ENCODE measurements around the gene USP13. TPM values are rescaled to one million over a fixed set of nuclear protein-coding genes. Genes with fewer than 3 reads are reported as not detected.

USP13 gene
- total RNA-seq, 1 experiment from 2014 or later, result 14.8 TPM

DNA sequence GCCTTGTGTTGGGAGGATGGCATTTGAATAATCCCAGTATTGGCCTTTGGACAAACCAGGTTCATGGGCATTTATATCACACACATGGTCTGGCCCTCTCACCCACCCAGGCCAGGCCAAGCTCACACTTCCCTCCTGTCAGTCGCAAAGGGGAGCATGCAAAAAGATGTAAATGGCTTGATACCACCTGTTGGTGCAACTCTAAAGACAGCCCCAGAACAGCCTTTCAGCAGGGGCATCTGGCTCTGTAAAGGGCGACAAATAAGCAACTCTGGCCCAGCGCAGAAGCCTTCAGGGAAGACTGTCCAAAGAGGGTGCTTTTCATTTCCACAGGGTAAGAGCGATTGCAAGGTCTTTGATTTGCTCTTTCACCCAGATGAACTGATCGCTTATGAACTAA, 91.8 kb downstream of the USP13 start:
- Histone ChIP-seq H3K4me2 (ENCODE audit: low read length) (no peak overlapping the region), H3K4me1 (ENCODE audit: insufficient read depth, low read length) (peaks cover 2% of the 10 kb centered on the region; the same call in 1 of the 2 replicates), H3K4me3 (ENCODE audit: low read length) (no peak overlapping the region), H3K9ac (ENCODE audit: low read length) (no peak overlapping the region), H3K9me3 (ENCODE audit: low read length) (no peaks in the 10 kb centered on the region), H3K9me2 (replicated peaks; ENCODE audit: low read length) (no peaks in the 10 kb centered on the region), H3K36me3 (ENCODE audit: low read depth, low read length) (peaks cover 4% of the 10 kb centered on the region; the same call in 1 of the 2 replicates), H3K27ac (ENCODE audit: low read length) (no peak overlapping the region), H2AFZ (ENCODE audit: low read length) (no peak overlapping the region), H3F3A (ENCODE audit: low read length, unreplicated experiment) (no peaks in the 10 kb centered on the region), H4K20me1 (ENCODE audit: low read length) (no peaks in the 10 kb centered on the region), H3K27me3 (ENCODE audit: low read length) (no peaks in the 10 kb centered on the region), H3K79me2 (ENCODE audit: low read length) (no peaks in the 10 kb centered on the region)
- intact Hi-C loops (cut with micrococcal nuclease), result no loop called here
- DNase-seq, result no peak
- TF ChIP-seq EZH2phosphoT487 (IDR thresholded peaks at IDR 0.05; ENCODE audit: borderline replicate concordance, low read length) (no peak), EZH2 (IDR thresholded peaks at IDR 0.05; ENCODE audit: low read length, unreplicated experiment) (no peak)
- TF ChIP-seq, protein P1, sequence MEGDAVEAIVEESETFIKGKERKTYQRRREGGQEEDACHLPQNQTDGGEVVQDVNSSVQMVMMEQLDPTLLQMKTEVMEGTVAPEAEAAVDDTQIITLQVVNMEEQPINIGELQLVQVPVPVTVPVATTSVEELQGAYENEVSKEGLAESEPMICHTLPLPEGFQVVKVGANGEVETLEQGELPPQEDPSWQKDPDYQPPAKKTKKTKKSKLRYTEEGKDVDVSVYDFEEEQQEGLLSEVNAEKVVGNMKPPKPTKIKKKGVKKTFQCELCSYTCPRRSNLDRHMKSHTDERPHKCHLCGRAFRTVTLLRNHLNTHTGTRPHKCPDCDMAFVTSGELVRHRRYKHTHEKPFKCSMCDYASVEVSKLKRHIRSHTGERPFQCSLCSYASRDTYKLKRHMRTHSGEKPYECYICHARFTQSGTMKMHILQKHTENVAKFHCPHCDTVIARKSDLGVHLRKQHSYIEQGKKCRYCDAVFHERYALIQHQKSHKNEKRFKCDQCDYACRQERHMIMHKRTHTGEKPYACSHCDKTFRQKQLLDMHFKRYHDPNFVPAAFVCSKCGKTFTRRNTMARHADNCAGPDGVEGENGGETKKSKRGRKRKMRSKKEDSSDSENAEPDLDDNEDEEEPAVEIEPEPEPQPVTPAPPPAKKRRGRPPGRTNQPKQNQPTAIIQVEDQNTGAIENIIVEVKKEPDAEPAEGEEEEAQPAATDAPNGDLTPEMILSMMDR (conservative IDR thresholded peaks at IDR 0.05; ENCODE audit: low read depth, low read length), result no peak
- CTCF ChIA-PET, result no interaction called here
- POLR2A ChIA-PET (ENCODE audit: unreplicated experiment), result no interaction called here
- no TSS peak for BruUV-seq (replicated peaks)
- no peak for ATAC-seq

DNA sequence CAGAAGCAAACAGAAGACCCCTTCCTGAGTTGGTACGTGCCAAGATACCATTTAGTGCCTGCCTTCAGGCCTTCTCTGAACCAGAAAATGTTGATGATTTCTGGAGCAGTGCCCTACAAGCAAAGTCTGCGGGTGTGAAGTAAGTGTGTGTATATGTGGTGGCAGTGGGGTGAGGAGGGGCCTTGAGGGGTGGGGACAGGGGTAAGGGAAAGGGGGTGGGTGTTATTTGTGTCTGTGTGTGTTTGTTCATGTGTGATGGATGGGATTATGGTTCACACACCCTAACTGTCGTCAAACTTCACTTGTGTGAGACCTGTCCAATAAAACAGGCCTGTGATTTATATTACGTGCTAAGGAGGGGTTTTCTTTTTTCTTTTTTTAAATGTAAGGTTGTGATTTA, 92.2 kb downstream of the USP13 start:
- H3K9ac ChIP-seq (ENCODE audit: low read length), result no peak overlapping the region
- no peak for ATAC-seq

DNA sequence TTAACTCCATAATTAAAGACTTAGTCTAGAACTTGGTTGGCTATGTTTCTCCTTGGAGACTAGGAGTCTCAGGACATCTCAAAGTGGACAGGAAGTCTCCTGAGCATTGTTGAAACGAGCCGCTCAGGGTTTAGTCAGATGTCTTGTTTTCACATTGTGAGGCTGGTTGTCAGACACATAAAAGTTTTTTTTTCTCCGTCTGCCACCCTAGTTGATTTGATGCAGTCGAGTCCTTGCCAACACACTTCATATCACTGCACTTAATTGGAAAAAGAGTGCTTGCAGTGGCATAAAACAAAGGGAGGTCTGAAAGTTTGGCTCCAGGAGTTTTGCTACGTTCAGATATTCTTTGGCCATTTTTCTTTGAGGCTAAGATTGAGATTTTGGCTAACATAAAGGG, 92.9 kb downstream of the USP13 start:
- Histone ChIP-seq H3K9me2 (replicated peaks; ENCODE audit: low read length) (no peaks in the 10 kb centered on the region), H2AFZ (ENCODE audit: low read length) (no peak overlapping the region), H3K27me3 (ENCODE audit: low read length) (no peaks in the 10 kb centered on the region), H3K79me2 (ENCODE audit: low read length) (no peaks in the 10 kb centered on the region), H3K4me1 (ENCODE audit: insufficient read depth, low read length) (no peaks in the 10 kb centered on the region), H3K27ac (ENCODE audit: low read length) (no peak overlapping the region), H3K9me3 (ENCODE audit: low read length) (no peaks in the 10 kb centered on the region), H4K20me1 (ENCODE audit: low read length) (no peaks in the 10 kb centered on the region), H3F3A (ENCODE audit: low read length, unreplicated experiment) (no peaks in the 10 kb centered on the region), H3K4me3 (ENCODE audit: low read length) (no peak overlapping the region), H3K9ac (ENCODE audit: low read length) (no peak overlapping the region), H3K4me2 (ENCODE audit: low read length) (no peak overlapping the region), H3K36me3 (ENCODE audit: low read depth, low read length) (peaks cover 4% of the 10 kb centered on the region; the same call in 1 of the 2 replicates)
- POLR2A ChIA-PET (ENCODE audit: unreplicated experiment), result no interaction called here
- BruUV-seq (replicated peaks), result no TSS peak
- DNase-seq, result no peak
- intact Hi-C loops (cut with micrococcal nuclease), result no loop called here
- TF ChIP-seq, protein P1 (conservative IDR thresholded peaks at IDR 0.05; ENCODE audit: low read depth, low read length), result no peak
- TF ChIP-seq EZH2 (IDR thresholded peaks at IDR 0.05; ENCODE audit: low read length, unreplicated experiment), result no peak
- TF ChIP-seq EZH2phosphoT487 (IDR thresholded peaks at IDR 0.05; ENCODE audit: borderline replicate concordance, low read length), result no peak
- ATAC-seq, result no peak
- CTCF ChIA-PET, result no interaction called here

More for the DNA sequence above, 92.2 kb downstream of the USP13 start:
- H3K4me3 ChIP-seq (ENCODE audit: low read length), result no peak overlapping the region
- intact Hi-C loops (cut with micrococcal nuclease), result no loop called here
- no peak overlapping the region for H3K4me2 ChIP-seq (ENCODE audit: low read length)
- DNase-seq, result no peak
- no peak for TF ChIP-seq EZH2 (IDR thresholded peaks at IDR 0.05; ENCODE audit: low read length, unreplicated experiment)
- TF ChIP-seq, protein P1 (conservative IDR thresholded peaks at IDR 0.05; ENCODE audit: low read depth, low read length), result no peak
- no peak for TF ChIP-seq EZH2phosphoT487 (IDR thresholded peaks at IDR 0.05; ENCODE audit: borderline replicate concordance, low read length)
- no peaks in the 10 kb centered on the region for H3K79me2 ChIP-seq (ENCODE audit: low read length)
- BruUV-seq (replicated peaks), result no TSS peak
- POLR2A ChIA-PET (ENCODE audit: unreplicated experiment), result no interaction called here
- H3K27me3 ChIP-seq (ENCODE audit: low read length), result no peaks in the 10 kb centered on the region
- no peak overlapping the region for H2AFZ ChIP-seq (ENCODE audit: low read length)
- no peaks in the 10 kb centered on the region for H3F3A ChIP-seq (ENCODE audit: low read length, unreplicated experiment)
- H4K20me1 ChIP-seq (ENCODE audit: low read length), result no peaks in the 10 kb centered on the region
- CTCF ChIA-PET, result no interaction called here
- no peaks in the 10 kb centered on the region for H3K9me3 ChIP-seq (ENCODE audit: low read length)
- H3K36me3 ChIP-seq (ENCODE audit: low read depth, low read length), result peaks cover 4% of the 10 kb centered on the region; the same call in 1 of the 2 replicates
- no peaks in the 10 kb centered on the region for H3K4me1 ChIP-seq (ENCODE audit: insufficient read depth, low read length)
- H3K27ac ChIP-seq (ENCODE audit: low read length), result no peak overlapping the region
- H3K9me2 ChIP-seq (replicated peaks; ENCODE audit: low read length), result no peaks in the 10 kb centered on the region

Data from PC-3 (cell line).